Esophagus muscularis mucosa (tissue), 4 donors: Measurements from ENCODE around the gene ZNF646. TPM values are rescaled to one million over a fixed set of nuclear protein-coding genes. Genes with fewer than 3 reads are reported as not detected.

ENCODE experiments used
- DNase-seq: peaks from one replicate; pipeline ENCODE4 v3.0.0-alpha.2; 2017; ENCODE audit errors: extremely low spot score
- H3K27ac ChIP-seq, 4 donors: fragments of 200-600 bp; sonication (generic); replicated peaks in 1 of 4; 1 replicate in 3 of 4; 2 replicates in 1 of 4; pipeline ENCODE4 v1.5.1; 2016 to 2019; ENCODE audit warnings: mild to moderate bottlenecking in 1 of 4
- H3K27me3 ChIP-seq, 4 donors: fragments of 200-600 bp; sonication (generic); one replicate each; pipeline versions ENCODE4 v1.5.1 to v1.6.0; 2016 to 2019
- H3K36me3 ChIP-seq, 4 donors: fragments of 200-600 bp; sonication (generic); one replicate each; pipeline ENCODE4 v1.5.1; 2016 to 2019
- H3K4me1 ChIP-seq, 4 donors: fragments of 200-600 bp; sonication (generic); one replicate each; pipeline ENCODE4 v1.5.1; 2016 to 2019
- H3K4me3 ChIP-seq, 4 donors: fragments of 200-600 bp; sonication (generic); 1 replicate in 2 of 4; 2 replicates in 2 of 4; pipeline ENCODE4 v1.5.1; 2016 to 2019; ENCODE audit warnings: mild to moderate bottlenecking in 4 of 4, moderate library complexity in 1 of 4
- H3K9me3 ChIP-seq, 4 donors: fragments of 200-600 bp; sonication (generic); 1 replicate in 3 of 4; 2 replicates in 1 of 4; pipeline ENCODE4 v1.5.1; 2016 to 2019
- CTCF ChIP-seq, 3 experiments: fragments of 200-600 bp in 2 of 3; fragments of 450-650 bp in 1 of 3; sonication (generic) in 2 of 3; IDR thresholded peaks; one replicate each; pipeline ENCODE4 v1.5.1; 2017 to 2019; ENCODE audit warnings: antibody characterized with exemption in 3 of 3, mild to moderate bottlenecking in 2 of 3, moderate library complexity in 1 of 3
- EP300 ChIP-seq: sonication (generic); formaldehyde crosslinking; IDR thresholded peaks from one replicate; pipeline ENCODE4 v1.6.1; 2017; ENCODE audit warnings: antibody characterized with exemption
- POLR2A ChIP-seq: fragments of 450-650 bp; IDR thresholded peaks from one replicate; pipeline ENCODE4 v1.6.1; 2017; ENCODE audit warnings: antibody characterized with exemption, moderate library complexity, mild to moderate bottlenecking, low read depth
- POLR2AphosphoS5 ChIP-seq, 2 donors: sonication (generic); formaldehyde crosslinking; IDR thresholded peaks; one replicate each; pipeline ENCODE4 v1.6.1; 2017; ENCODE audit warnings: antibody characterized with exemption in 2 of 2
- WGBS: methylation state at CpG from one replicate; pipeline ENCODE4 v1.1.5; 2018; 5-methylcytosine and 5-hydroxymethylcytosine counted together
- intact Hi-C: fragments of 100-400 bp; cut with DNase I; formaldehyde crosslinking; loops from one replicate; pipeline ENCODE4 v1.15.1; 2023
- total RNA-seq, 4 donors: library from RNA; depleted of rRNA; stranded (reverse); fragments of >200 nt; gene quantifications; one replicate each; pipeline versions ENCODE4 v1.1.0 to v1.2.1, GENCODE V29; 2016

Gene ZNF646
- total RNA-seq, 4 donors from 2014 or later, result 11.6 to 17.6 (median 15.5) TPM

- Histone ChIP-seq H3K4me1 (peaks cover 3 to 24% (median 12%) of the 10 kb centered on the region in 4 donors), H3K9me3 (no peaks in the 10 kb centered on the region), H3K36me3 (peaks cover 3 to 100% (median 98%) of the 10 kb centered on the region in 4 donors), H3K4me3 (no peak overlapping the region), H3K27ac (no peak overlapping the region), H3K27me3 (no peaks in the 10 kb centered on the region)
- no peak for DNase-seq
- WGBS, result 91% methylated on average over 4 of the region's 16 CpGs
- intact Hi-C loops, result no loop called here
- no peak for TF ChIP-seq CTCF (IDR thresholded peaks at IDR 0.05)
- TF ChIP-seq POLR2A, result no peak
- TF ChIP-seq EP300, result no peak
- TF ChIP-seq POLR2AphosphoS5 (IDR thresholded peaks at IDR 0.05), result no peak
Measured at GRCh38 chr16:31084584-31085302, 10.5 kb downstream of the ZNF646 start.

- peaks cover 2 to 100% (median 96%) of the 10 kb centered on the region in 4 donors for H3K36me3 ChIP-seq
- no peaks in the 10 kb centered on the region for H3K27me3 ChIP-seq
- no peak for DNase-seq
- 87% methylated on average over 8 of the region's 8 CpGs for WGBS
- TF ChIP-seq POLR2A (no peak), POLR2AphosphoS5 (IDR thresholded peaks at IDR 0.05) (no peak), EP300 (no peak), CTCF (IDR thresholded peaks at IDR 0.05) (no peak)
- H3K9me3 ChIP-seq, result no peaks in the 10 kb centered on the region
- no peak overlapping the region for H3K4me3 ChIP-seq
- intact Hi-C loops, result no loop called here
- H3K27ac ChIP-seq, result no peak overlapping the region
- peaks cover 3 to 24% (median 12%) of the 10 kb centered on the region in 4 donors for H3K4me1 ChIP-seq
Measured at GRCh38 chr16:31085411-31085810, 11.2 kb downstream of the ZNF646 start.

GRCh38 chr16:31085873-31086628, 11.8 kb downstream of the ZNF646 start:
- intact Hi-C loops, result no loop called here
- no peaks in the 10 kb centered on the region for H3K27me3 ChIP-seq

GRCh38 chr16:31086629-31086906, 12.3 kb downstream of the ZNF646 start:
- 79% methylated on average over 4 of the region's 6 CpGs for WGBS
- TF ChIP-seq CTCF (IDR thresholded peaks at IDR 0.05), result no peak
- Histone ChIP-seq H3K36me3 (peaks cover 9 to 100% (median 96%) of the 10 kb centered on the region in 4 donors), H3K4me1 (peaks cover 3 to 16% (median 10%) of the 10 kb centered on the region in 4 donors), H3K4me3 (no peak overlapping the region), H3K27ac (no peak overlapping the region), H3K9me3 (no peaks in the 10 kb centered on the region), H3K27me3 (no peaks in the 10 kb centered on the region)
- intact Hi-C loops, result no loop called here
- DNase-seq, result no peak

More at GRCh38 chr16:31085873-31086628, 11.8 kb downstream of the ZNF646 start:
- peaks cover 8 to 100% (median 96%) of the 10 kb centered on the region in 4 donors for H3K36me3 ChIP-seq
- H3K9me3 ChIP-seq, result no peaks in the 10 kb centered on the region
- H3K4me3 ChIP-seq, result no peak overlapping the region
- WGBS, result 91% methylated on average over 14 of the region's 18 CpGs
- H3K27ac ChIP-seq, result no peak overlapping the region
- peaks cover 3 to 21% (median 12%) of the 10 kb centered on the region in 4 donors for H3K4me1 ChIP-seq
- DNase-seq, result no peak
- TF ChIP-seq POLR2A (no peak), EP300 (no peak), CTCF (IDR thresholded peaks at IDR 0.05) (no peak), POLR2AphosphoS5 (IDR thresholded peaks at IDR 0.05) (no peak)
